GM19240 (cell line): Measurements from ENCODE around the gene OR10G3.
"Not testable (repeated sequence)": the region's sequence is repeated elsewhere in the genome, so short reads cannot be mapped to it uniquely, and the experiment has no call there.

Source experiments
- DNase-seq: peaks from one replicate; pipeline ENCODE4 v3.0.0; 2011; ENCODE audit warnings: low spot score; ENCODE audit not compliant: insufficient read length

OR10G3 gene

GRCh38 chr14:21579976-21580375, at the start of gene OR10G3:
OR10G3 (minus strand) TSS chr14:21580076; CDS start chr14:21570744, 9,332 bp downstream.
- no peak for DNase-seq

GRCh38 chr14:21626491-21627230, 46.8 kb upstream of the OR10G3 start:
- DNase-seq, result no peak

- no peak for DNase-seq
These were observed 37.7 kb upstream of the OR10G3 start for GRCh38 chr14:21617614-21618013.

GRCh38 chr14:21614240-21614639, 34.4 kb upstream of the OR10G3 start:
- DNase-seq, result no peak

GRCh38 chr14:21612324-21612723, 32.4 kb upstream of the OR10G3 start:
- no peak for DNase-seq

- not testable (repeated sequence) for DNase-seq
These were observed 22.3 kb upstream of the OR10G3 start for GRCh38 chr14:21602181-21602580.

GRCh38 chr14:21589317-21589716, 9.4 kb upstream of the OR10G3 start:
- no peak for DNase-seq

- DNase-seq, result no peak
These were observed 4.2 kb downstream of the OR10G3 start for GRCh38 chr14:21575661-21576060.

GRCh38 chr14:21572604-21573003, 7.3 kb downstream of the OR10G3 start:
- DNase-seq, result no peak

- DNase-seq, result no peak
These were observed 21.1 kb downstream of the OR10G3 start for GRCh38 chr14:21558703-21559170.

GRCh38 chr14:21557084-21557901, 22.6 kb downstream of the OR10G3 start:
- no peak for DNase-seq

GRCh38 chr14:21556378-21557083, 23.3 kb downstream of the OR10G3 start:
- DNase-seq, result no peak

GRCh38 chr14:21553266-21553665, 26.6 kb downstream of the OR10G3 start:
- no peak for DNase-seq

GRCh38 chr14:21544588-21544987, 35.3 kb downstream of the OR10G3 start:
- not testable (repeated sequence) for DNase-seq

GRCh38 chr14:21543963-21544362, 35.9 kb downstream of the OR10G3 start:
- DNase-seq, result no peak

GRCh38 chr14:21543521-21543960, 36.3 kb downstream of the OR10G3 start:
- DNase-seq, result no peak

GRCh38 chr14:21541413-21542074, 38.3 kb downstream of the OR10G3 start:
- DNase-seq, result no peak

- DNase-seq, result no peak
These were observed 40.5 kb downstream of the OR10G3 start for GRCh38 chr14:21539189-21539940.

GRCh38 chr14:21537090-21537424, 42.8 kb downstream of the OR10G3 start:
- no peak for DNase-seq

GRCh38 chr14:21536418-21537089, 43.3 kb downstream of the OR10G3 start:
- no peak for DNase-seq
